Smooth muscle cell (in vitro differentiated cells): ENCODE results near the gene RUNX2. TPM values are rescaled to one million over a fixed set of nuclear protein-coding genes. Genes with fewer than 3 reads are reported as not detected.

Source experiments
- DNase-seq: peaks from one replicate; lab custom pipeline; 2025; ENCODE audit not compliant: unreplicated experiment; lab: John Stamatoyannopoulos, UW
- H2AFZ ChIP-seq: fragments of 200-600 bp; sonication (generic); 2 replicates; pipeline ENCODE4 v1.6.0; 2016; ENCODE audit warnings: antibody characterized with exemption, low read depth, mild to moderate bottlenecking
- H3F3A ChIP-seq: fragments of 200-600 bp; sonication (generic); 2 replicates; pipeline ENCODE4 v1.6.0; 2017; ENCODE audit warnings: antibody characterized with exemption, low read depth
- H3K27ac ChIP-seq: fragments of 200-600 bp; sonication (generic); 2 replicates; pipeline ENCODE4 v1.5.1; 2016; ENCODE audit warnings: low read depth, mild to moderate bottlenecking
- H3K27me3 ChIP-seq: fragments of 200-600 bp; sonication (generic); 2 replicates; pipeline ENCODE4 v1.6.1; 2016; ENCODE audit warnings: low read depth, mild to moderate bottlenecking
- H3K36me3 ChIP-seq: fragments of 200-600 bp; sonication (generic); 2 replicates; pipeline ENCODE4 v1.5.1; 2016; ENCODE audit warnings: low read depth
- H3K4me1 ChIP-seq: fragments of 200-600 bp; sonication (generic); 2 replicates; pipeline ENCODE4 v1.5.1; 2016; ENCODE audit warnings: low read depth
- H3K4me2 ChIP-seq: fragments of 200-600 bp; sonication (generic); 2 replicates; pipeline ENCODE4 v1.6.0; 2016; ENCODE audit warnings: mild to moderate bottlenecking
- H3K4me3 ChIP-seq: fragments of 200-600 bp; sonication (generic); 2 replicates; pipeline ENCODE4 v1.5.1; 2016; ENCODE audit warnings: mild to moderate bottlenecking
- H3K79me2 ChIP-seq: fragments of 200-600 bp; sonication (generic); 2 replicates; pipeline ENCODE4 v1.6.0; 2016; ENCODE audit warnings: low read depth, mild to moderate bottlenecking
- H3K9ac ChIP-seq: fragments of 200-600 bp; sonication (generic); 2 replicates; pipeline ENCODE4 v1.6.0; 2016; ENCODE audit warnings: low read depth
- H3K9me3 ChIP-seq: fragments of 200-600 bp; sonication (generic); replicated peaks from 2 replicates; pipeline ENCODE4 v1.5.1; 2016; ENCODE audit warnings: low read depth
- H4K20me1 ChIP-seq: fragments of 200-600 bp; sonication (generic); 2 replicates; pipeline ENCODE4 v1.6.0; 2016; ENCODE audit warnings: low read depth
- CTCF ChIP-seq: fragments of 200-600 bp; sonication (generic); IDR thresholded peaks from 2 replicates; pipeline ENCODE4 v1.5.1; 2017; ENCODE audit warnings: borderline replicate concordance, mild to moderate bottlenecking, antibody characterized with exemption; ENCODE audit not compliant: insufficient read depth, poor library complexity, severe bottlenecking
- WGBS: methylation state at CpG from one replicate; pipeline ENCODE4 v1.1.7; 2016; ENCODE audit warnings: low lambda C conversion rate; 5-methylcytosine and 5-hydroxymethylcytosine counted together
- polyA plus RNA-seq: library from polyadenylated mRNA; unstranded; fragments of >200 nt; fragmentation: Nextera tagmentation; extraction: Ambion mirVana; gene quantifications from 2 replicates; pipeline ENCODE4 v1.2.1, GENCODE V29; 2016
- total RNA-seq: library from RNA; depleted of rRNA; stranded (reverse); fragments of >200 nt; gene quantifications from 2 replicates; pipeline ENCODE4 v1.2.3, GENCODE V29; 2014

Gene RUNX2
- total and polyA plus RNA-seq, 2 experiments from 2014 or later: 12.5 to 16.4 TPM

GRCh38 chr6:45677381-45678284, 349.5 kb downstream of the RUNX2 start:
- no peaks in the 10 kb centered on the region for H3K27me3 ChIP-seq
- H3K27ac ChIP-seq: peak overlapping the region; percentile 31
- no peaks in the 10 kb centered on the region for H3K4me1 ChIP-seq
- no peak overlapping the region for H3K4me3 ChIP-seq
- no peak for TF ChIP-seq CTCF
- peak overlapping the region; percentile 49 for H3K4me2 ChIP-seq
- no peaks in the 10 kb centered on the region for H4K20me1 ChIP-seq
- no peaks in the 10 kb centered on the region for H3K36me3 ChIP-seq
- DNase-seq: no peak
- no peak overlapping the region for H3K9ac ChIP-seq
- H3K9me3 ChIP-seq: no peaks in the 10 kb centered on the region
- no peaks in the 10 kb centered on the region for H3K79me2 ChIP-seq
- peaks cover 9% of the 10 kb centered on the region for H3F3A ChIP-seq
- peak overlapping the region; percentile 74 for H2AFZ ChIP-seq
- WGBS: 27% methylated on average over 14 of the region's 14 CpGs

GRCh38 chr6:45678285-45678607, 350.1 kb downstream of the RUNX2 start:
- Histone ChIP-seq H3F3A (peaks cover 9% of the 10 kb centered on the region), H3K36me3 (no peaks in the 10 kb centered on the region), H3K9ac (no peak overlapping the region), H3K27me3 (no peaks in the 10 kb centered on the region), H3K9me3 (no peaks in the 10 kb centered on the region), H4K20me1 (no peaks in the 10 kb centered on the region), H3K4me3 (no peak overlapping the region), H3K4me1 (no peaks in the 10 kb centered on the region), H3K4me2 (no peak overlapping the region), H3K79me2 (no peaks in the 10 kb centered on the region), H2AFZ (no peak overlapping the region), H3K27ac (no peak overlapping the region)
- 69% methylated on average over 5 of the region's 5 CpGs for WGBS
- TF ChIP-seq CTCF: no peak
- no peak for DNase-seq

- H3K9me3 ChIP-seq: no peaks in the 10 kb centered on the region
- H3K9ac ChIP-seq: no peak overlapping the region
- no peaks in the 10 kb centered on the region for H3K27me3 ChIP-seq
- H3K4me2 ChIP-seq: no peak overlapping the region
- 88% methylated on average over 5 of the region's 5 CpGs for WGBS
- H3K79me2 ChIP-seq: no peaks in the 10 kb centered on the region
- no peak for DNase-seq
- no peaks in the 10 kb centered on the region for H3K4me1 ChIP-seq
- no peak overlapping the region for H3K27ac ChIP-seq
- H3K36me3 ChIP-seq: no peaks in the 10 kb centered on the region
- peaks cover 9% of the 10 kb centered on the region for H3F3A ChIP-seq
- no peaks in the 10 kb centered on the region for H4K20me1 ChIP-seq
- H3K4me3 ChIP-seq: no peak overlapping the region
- TF ChIP-seq CTCF: no peak
- no peak overlapping the region for H2AFZ ChIP-seq
Measured at GRCh38 chr6:45679163-45679562, 351.0 kb downstream of the RUNX2 start.

- Histone ChIP-seq H3K36me3 (no peaks in the 10 kb centered on the region), H3K9ac (no peak overlapping the region), H4K20me1 (no peaks in the 10 kb centered on the region), H3K79me2 (no peaks in the 10 kb centered on the region), H3K4me1 (no peaks in the 10 kb centered on the region), H3F3A (peaks cover 9% of the 10 kb centered on the region), H3K4me2 (no peak overlapping the region), H3K9me3 (no peaks in the 10 kb centered on the region), H3K4me3 (no peak overlapping the region), H2AFZ (no peak overlapping the region), H3K27me3 (no peaks in the 10 kb centered on the region), H3K27ac (no peak overlapping the region)
- no peak for TF ChIP-seq CTCF
- DNase-seq: no peak
- 100% methylated on average over 2 of the region's 2 CpGs for WGBS
Measured at GRCh38 chr6:45679631-45680030, 351.5 kb downstream of the RUNX2 start.
